Measurements from ENCODE around the gene NUP188. TPM values are rescaled to one million over a fixed set of nuclear protein-coding genes. Genes with fewer than 3 reads are reported as not detected.

NUP188 gene
- total RNA-seq, 6 experiments from 2014 or later, result 42.1 to 58.2 (median 54.2) TPM

- TF ChIP-seq CTCF (IDR thresholded peaks at IDR 0.05), result peak; percentile 53
- Mint-ChIP-seq H3K27ac (no peak overlapping the region), H3K4me1 (ENCODE audit: low read depth) (peaks cover 4% of the 10 kb centered on the region), H3K27me3 (ENCODE audit: insufficient read depth) (peaks cover 1% of the 10 kb centered on the region), H3K36me3 (ENCODE audit: low read depth) (peaks cover 45% of the 10 kb centered on the region), H3K4me3 (no peak overlapping the region), H3K9me3 (no peaks in the 10 kb centered on the region)
- no peak for DNase-seq
Measured at GRCh38 chr9:128992995-128993394, 45.5 kb downstream of the NUP188 start.

GRCh38 chr9:128995791-128996190 lies 48.3 kb downstream of the NUP188 start:
- no peak for TF ChIP-seq CTCF (IDR thresholded peaks at IDR 0.05)

GRCh38 chr9:128998462-128998861 lies 51.0 kb downstream of the NUP188 start:
- Mint-ChIP-seq H3K36me3 (ENCODE audit: low read depth) (peaks cover 46% of the 10 kb centered on the region), H3K27me3 (ENCODE audit: insufficient read depth) (peaks cover 1% of the 10 kb centered on the region)

More at GRCh38 chr9:128995791-128996190, 48.3 kb downstream of the NUP188 start:
- Mint-ChIP-seq H3K27me3 (ENCODE audit: insufficient read depth) (peaks cover 1% of the 10 kb centered on the region), H3K4me3 (no peak overlapping the region), H3K4me1 (ENCODE audit: low read depth) (no peaks in the 10 kb centered on the region), H3K9me3 (no peaks in the 10 kb centered on the region), H3K36me3 (ENCODE audit: low read depth) (peaks cover 42% of the 10 kb centered on the region), H3K27ac (no peak overlapping the region)
- no peak for DNase-seq

GRCh38 chr9:128999581-129000206 lies 52.2 kb downstream of the NUP188 start:
- no peak overlapping the region for H3K27ac Mint-ChIP-seq
- peaks cover 35% of the 10 kb centered on the region for H3K36me3 Mint-ChIP-seq (ENCODE audit: low read depth)
- peaks cover 1% of the 10 kb centered on the region; the same call in 1 of the 2 replicates for H3K27me3 Mint-ChIP-seq (ENCODE audit: insufficient read depth)
- no peak for TF ChIP-seq CTCF (IDR thresholded peaks at IDR 0.05)
- H3K4me1 Mint-ChIP-seq (ENCODE audit: low read depth), result no peaks in the 10 kb centered on the region
- H3K9me3 Mint-ChIP-seq, result no peaks in the 10 kb centered on the region
- no peak overlapping the region for H3K4me3 Mint-ChIP-seq
- DNase-seq, result no peak

More at GRCh38 chr9:128998462-128998861, 51.0 kb downstream of the NUP188 start:
- Mint-ChIP-seq H3K27ac (no peak overlapping the region), H3K4me3 (no peak overlapping the region), H3K9me3 (no peaks in the 10 kb centered on the region), H3K4me1 (ENCODE audit: low read depth) (no peaks in the 10 kb centered on the region)
- no peak for TF ChIP-seq CTCF (IDR thresholded peaks at IDR 0.05)
- no peak for DNase-seq

- no peaks in the 10 kb centered on the region for H3K9me3 Mint-ChIP-seq
- H3K27ac Mint-ChIP-seq, result no peak overlapping the region
- no peaks in the 10 kb centered on the region for H3K4me1 Mint-ChIP-seq (ENCODE audit: low read depth)
- H3K27me3 Mint-ChIP-seq (ENCODE audit: insufficient read depth), result peaks cover 3% of the 10 kb centered on the region
- TF ChIP-seq CTCF (IDR thresholded peaks at IDR 0.05), result no peak
- H3K36me3 Mint-ChIP-seq (ENCODE audit: low read depth), result peaks cover 25% of the 10 kb centered on the region
- H3K4me3 Mint-ChIP-seq, result no peak overlapping the region
- DNase-seq, result no peak
Measured at GRCh38 chr9:129001504-129002325, 54.2 kb downstream of the NUP188 start.
